Fibroblast of villous mesenchyme (primary cell): ENCODE results near the gene SPPL3. TPM values are rescaled to one million over a fixed set of nuclear protein-coding genes. Genes with fewer than 3 reads are reported as not detected.

Source experiments
- DNase-seq: peaks from one replicate; pipeline ENCODE4 v3.0.0-alpha.2; 2010; ENCODE audit warnings: low read depth
- H3K4me3 ChIP-seq: 2 replicates; pipeline ENCODE4 v1.5.1; 2011; ENCODE audit warnings: low read depth, mild to moderate bottlenecking, low read length
- CTCF ChIP-seq: IDR thresholded peaks from 2 replicates; pipeline ENCODE4 v1.5.1; 2012; ENCODE audit warnings: low read depth, mild to moderate bottlenecking, low read length; ENCODE audit not compliant: insufficient read depth
- total RNA-seq: library from RNA; depleted of rRNA; stranded (reverse); fragments of >200 nt; gene quantifications from 2 replicates; pipeline ENCODE4 v1.2.3, GENCODE V29; 2012

Gene SPPL3
- total RNA-seq, 1 donor: 9.5 TPM

DNA sequence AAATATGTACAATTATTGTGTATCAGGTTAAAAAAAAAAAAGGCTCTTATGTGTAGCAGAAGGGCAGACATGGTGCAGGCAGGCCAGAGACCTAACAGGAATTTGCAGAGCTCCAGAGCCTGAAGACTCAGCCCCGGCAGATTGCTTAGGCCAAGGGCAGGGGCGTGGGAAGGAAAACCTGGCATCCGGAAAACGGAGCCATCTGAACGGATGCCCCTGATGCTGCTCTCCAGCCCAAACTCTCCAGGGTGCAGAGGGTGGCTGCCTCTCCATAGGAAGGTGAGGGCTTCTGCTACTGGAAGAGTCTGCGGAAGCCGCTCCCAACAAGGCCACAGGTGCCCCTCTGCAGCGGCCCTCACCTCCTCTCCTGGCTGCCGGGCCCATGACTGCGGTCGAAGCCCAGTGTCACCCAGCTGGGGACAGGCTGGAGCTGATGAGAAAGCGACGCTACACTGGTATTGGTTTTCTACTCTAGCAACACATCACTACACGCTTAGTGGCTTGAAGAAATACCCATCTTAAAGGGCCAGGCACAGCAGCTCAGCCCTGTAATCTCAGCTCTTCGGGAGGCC, 159.2 kb downstream of the SPPL3 start:
- no peak for DNase-seq
- no peak for TF ChIP-seq CTCF
- no peak overlapping the region for H3K4me3 ChIP-seq

DNA sequence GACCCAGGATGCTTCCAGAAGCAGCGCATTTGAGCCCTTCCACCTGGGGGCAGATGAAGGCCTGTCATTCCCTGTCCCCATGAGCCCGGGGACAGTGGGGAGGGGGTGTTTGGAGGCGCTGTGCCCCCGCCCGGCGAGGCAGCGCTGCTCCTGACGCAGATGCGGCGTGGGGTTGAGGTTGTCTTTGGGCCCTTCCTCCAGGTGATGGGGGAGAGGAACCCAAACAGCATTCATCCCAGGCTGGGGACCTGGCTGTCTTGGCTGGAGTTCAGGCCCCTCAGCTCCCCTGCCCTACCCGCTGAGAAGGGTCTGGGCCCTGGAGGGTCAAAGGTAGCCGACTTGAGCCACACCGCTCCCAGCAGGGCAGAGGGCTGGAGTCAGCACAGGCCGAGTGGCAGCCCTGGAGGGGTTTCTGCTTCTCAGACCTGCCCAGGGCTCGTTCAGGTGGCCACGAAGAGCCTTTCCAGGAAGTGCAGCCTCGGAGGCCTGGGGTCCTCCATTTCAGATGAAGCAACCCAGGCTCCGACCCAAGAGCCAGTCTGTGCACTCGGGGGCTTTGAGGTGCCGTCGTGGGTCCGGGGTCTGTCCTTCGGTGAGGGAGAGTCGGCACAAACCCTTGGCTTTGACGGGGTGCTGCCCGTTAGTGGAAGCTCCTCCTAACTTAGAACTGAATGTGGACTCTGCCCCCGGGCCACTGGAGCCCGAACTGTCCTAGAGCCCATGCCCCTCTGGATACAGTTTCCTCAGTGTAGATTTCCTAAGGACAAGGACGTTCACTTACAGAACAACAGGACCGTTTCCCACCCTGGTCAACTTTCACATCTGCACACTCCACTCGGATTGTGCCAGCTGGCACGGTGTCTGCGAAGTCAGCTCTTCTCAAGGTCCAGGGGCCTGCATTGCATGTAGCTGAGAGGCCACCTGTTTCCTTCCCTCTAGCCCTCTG, 162.4 kb downstream of the SPPL3 start:
- no peak for TF ChIP-seq CTCF
- H3K4me3 ChIP-seq: no peak overlapping the region
- no peak for DNase-seq

DNA sequence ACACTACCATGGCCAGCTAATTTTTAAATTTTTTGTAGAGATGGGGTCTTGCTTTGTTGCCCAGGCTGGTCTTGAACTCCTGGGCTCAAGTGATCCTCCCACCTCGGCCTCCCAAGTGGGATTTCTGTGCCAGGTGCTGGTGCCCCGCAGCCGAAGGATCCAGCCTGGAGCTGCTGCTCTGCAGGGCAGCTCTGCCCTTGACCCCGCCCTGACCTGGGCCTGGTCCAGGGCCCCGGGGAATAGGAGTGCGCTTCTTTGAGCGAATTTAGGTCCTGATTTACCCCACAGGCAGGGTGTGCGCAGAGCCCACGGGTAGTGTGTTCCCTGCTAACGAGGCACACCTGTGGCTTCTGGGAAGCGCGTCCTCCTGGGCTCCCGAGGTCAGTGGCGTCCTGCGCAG, 163.3 kb downstream of the SPPL3 start:
- TF ChIP-seq CTCF: no peak
- no peak for DNase-seq
- H3K4me3 ChIP-seq: no peak overlapping the region

DNA sequence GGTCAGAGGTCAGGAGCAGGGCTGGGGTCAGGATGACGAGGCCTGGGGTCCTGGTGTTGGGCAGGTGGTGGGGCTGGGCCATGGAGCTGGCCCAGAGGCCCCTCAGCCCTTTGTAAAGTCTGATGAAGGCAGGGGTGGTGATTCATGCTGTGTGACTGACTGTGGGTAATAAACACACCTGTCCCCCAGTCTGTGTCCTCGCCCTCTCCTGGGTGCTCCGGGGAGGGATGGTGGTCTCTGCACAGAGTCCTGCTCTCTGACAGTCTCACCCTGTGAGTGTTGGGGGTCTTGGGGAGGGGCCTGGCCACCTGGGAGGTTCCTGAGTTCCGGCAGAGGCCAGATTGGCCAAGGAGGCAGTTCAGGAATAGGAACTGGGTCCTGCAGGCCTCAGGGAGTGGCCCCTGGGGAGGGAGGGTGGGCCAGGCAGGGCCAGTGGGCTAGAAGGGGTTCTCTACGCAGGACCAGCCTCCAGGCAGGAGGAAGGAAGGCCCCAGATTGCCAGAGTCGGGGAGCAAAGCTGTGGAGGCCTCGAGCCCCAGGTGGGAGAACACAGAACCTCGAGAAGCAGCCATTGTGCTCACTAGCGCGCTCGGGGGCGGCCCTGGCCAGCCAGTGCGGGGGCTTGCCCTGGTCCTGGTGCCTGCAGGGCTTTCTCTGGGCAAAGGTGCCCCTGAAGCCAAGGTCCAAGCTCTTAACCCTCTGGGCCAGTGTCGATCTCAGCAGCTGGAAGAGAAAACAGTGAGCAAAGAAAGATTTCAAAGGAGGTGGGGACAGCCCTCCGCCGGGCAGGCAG, 164.1 kb downstream of the SPPL3 start:
- no peak overlapping the region for H3K4me3 ChIP-seq
- TF ChIP-seq CTCF: no peak
- no peak for DNase-seq

DNA sequence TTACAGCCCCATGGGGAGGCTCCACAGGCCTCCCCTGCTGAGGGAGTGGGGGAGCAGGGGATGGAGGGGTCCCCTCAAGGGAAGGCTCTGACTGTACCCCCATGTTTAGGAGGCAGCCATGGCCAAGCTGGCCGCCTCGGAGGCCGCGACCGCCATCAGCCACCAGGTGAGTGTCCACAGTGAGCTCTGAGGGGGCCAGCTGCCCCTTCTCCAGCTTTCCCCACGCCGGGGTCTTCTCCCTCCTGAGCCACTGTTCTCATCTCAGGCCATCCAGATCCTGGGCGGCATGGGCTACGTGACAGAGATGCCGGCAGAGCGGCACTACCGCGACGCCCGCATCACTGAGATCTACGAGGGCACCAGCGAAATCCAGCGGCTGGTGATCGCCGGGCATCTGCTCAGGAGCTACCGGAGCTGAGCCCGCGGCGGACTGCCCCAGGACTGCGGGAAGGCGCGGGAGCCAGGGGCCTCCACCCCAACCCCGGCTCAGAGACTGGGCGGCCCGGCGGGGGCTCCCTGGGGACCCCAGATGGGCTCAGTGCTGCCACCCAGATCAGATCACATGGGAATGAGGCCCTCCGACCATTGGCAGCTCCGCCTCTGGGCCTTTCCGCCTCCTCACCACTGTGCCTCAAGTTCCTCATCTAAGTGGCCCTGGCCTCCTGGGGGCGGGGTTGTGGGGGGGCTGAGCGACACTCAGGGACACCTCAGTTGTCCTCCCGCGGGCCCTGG, 165.0 kb downstream of the SPPL3 start:
- H3K4me3 ChIP-seq: no peak overlapping the region
- TF ChIP-seq CTCF: no peak
- no peak for DNase-seq
